LNCAP (cell line): Measurements from ENCODE around the gene AVL9.

Experiments
- CTCF ChIP-seq: fragments of 450-650 bp; IDR thresholded peaks from 2 replicates; pipeline ENCODE4 v1.5.1; 2017; ENCODE audit warnings: mild to moderate bottlenecking

AVL9 gene

GRCh38 chr7:32516551-32517100, 21.3 kb downstream of the AVL9 start:
- TF ChIP-seq CTCF, result no peak

- no peak for TF ChIP-seq CTCF
Observed at GRCh38 chr7:32518534-32519140, 23.3 kb downstream of the AVL9 start.

- no peak for TF ChIP-seq CTCF
Observed at GRCh38 chr7:32519763-32520162, 24.5 kb downstream of the AVL9 start.

GRCh38 chr7:32522746-32523530, 27.6 kb downstream of the AVL9 start:
- TF ChIP-seq CTCF, result no peak

- TF ChIP-seq CTCF, result no peak
Observed at GRCh38 chr7:32524631-32525030, 29.3 kb downstream of the AVL9 start.

- TF ChIP-seq CTCF, result no peak
Observed at GRCh38 chr7:32525839-32526238, 30.6 kb downstream of the AVL9 start.

- no peak for TF ChIP-seq CTCF
Observed at GRCh38 chr7:32531402-32531801, 36.1 kb downstream of the AVL9 start.
